Superior temporal gyrus (tissue), 1 donor: ENCODE data around the gene COL20A1.

Source experiments
- DNase-seq: peaks from one replicate; pipeline ENCODE4 v3.0.0-alpha.2; 2016; ENCODE audit errors: extremely low spot score

The COL20A1 gene

DNA sequence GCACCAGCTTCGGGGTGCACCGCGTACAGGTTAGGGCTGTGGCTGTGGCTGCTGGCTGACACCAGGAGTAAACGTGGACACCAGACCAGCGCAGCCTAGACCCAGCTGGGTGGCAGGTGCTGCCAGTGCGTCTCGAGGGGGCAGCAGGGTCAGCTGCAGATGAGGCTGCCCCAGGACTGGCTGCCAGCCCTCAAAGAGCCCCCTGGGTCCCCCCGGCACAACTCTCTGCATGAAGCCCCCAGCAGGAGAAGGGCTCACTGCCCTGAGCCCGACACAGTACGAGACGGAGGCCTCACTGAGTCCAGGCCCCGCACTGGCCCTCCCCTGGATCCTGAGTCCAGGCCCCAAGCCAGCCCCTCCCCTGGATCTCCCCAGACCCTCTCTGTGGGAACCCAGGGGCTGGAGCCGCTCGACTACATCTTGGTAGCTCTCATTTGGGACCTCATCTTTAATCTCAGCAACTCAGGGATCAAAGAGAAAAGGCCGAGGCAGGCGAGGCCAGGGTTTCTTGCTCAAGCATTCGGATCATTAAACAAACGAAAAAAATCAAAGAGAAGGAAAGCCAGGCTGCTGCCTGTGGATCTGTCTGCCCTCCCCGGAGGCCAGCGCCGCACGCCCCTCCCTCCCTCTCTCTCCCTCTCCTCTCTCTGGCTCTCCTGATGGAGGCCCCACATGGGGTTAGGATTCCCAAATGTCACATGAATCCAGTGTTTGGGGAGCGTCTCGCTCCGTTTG is 31.8 kb upstream of the COL20A1 start:
- DNase-seq = no peak

DNA sequence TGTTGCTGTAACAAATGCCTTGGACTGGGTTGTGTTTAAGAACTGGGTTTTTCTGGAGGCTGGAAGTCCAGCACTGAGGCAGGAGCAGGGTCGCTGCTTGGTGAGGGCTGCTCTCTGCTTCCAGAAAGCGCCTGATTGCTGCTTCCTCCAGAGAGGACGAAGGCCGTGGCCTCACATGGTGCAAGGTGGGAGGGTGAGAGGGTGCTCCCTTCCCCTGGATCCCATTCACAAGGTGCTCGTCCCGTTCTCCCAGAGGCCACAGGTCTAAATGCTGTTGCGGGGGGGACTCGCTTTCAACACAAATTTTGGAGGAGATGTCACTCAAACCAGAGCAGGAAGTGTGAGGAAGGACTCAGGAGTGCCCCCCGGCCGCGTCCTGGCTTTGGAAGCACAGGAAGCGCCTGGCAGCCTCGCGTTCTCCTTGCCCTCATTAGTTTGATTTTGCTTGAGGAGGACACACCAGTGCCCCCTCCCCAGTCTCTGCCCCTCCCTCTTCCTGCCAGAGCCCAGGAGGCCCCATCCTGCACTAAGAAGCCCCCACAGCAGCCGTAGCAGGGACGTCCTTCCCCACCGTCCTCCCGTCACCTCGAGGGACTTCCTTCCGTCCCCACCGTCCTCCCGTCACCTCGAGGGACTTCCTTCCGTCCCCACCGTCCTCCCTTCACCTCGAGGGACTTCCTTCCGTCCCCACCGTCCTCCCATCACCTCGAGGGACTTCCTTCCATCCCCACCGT is 31.0 kb upstream of the COL20A1 start:
- DNase-seq = no peak

DNA sequence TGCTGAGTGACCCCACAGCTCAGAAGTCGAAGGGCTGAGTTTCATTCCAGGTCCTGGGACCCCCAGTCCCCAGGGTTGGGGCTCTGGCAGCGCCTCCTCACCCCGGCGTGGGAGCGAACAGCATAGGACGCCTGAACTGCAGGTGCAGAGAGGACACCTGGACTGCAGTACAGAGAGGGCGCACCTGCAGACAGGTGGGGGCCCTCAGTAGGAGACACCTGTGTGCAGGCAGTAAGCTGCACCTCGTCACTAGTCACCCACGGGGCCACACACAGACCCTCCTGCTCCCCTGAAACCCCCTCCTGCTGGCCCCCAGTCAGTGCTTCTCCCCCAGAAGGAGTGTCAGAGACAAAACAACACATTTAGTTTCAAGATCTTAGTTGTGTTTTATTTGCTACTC is 30.1 kb upstream of the COL20A1 start:
- no peak for DNase-seq

DNA sequence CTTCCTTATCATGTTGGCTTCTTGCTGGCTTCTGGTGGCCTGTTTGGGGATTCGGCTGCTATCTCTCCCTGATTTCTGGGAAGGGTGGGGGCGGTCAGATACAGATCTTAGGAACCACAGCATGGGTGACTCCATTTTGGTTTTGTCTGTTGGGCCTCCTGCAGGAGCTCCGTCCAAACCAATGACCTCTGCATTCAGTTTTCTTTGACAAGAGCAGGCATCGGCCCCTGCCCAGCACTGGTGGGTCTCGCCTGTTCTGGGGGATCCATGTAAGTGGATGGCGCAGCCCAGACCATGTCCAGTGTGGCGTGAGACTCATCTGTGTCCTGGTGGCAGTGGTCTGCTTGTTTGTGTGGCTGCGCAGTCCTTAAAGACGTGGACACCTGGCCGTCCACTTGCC is 29.0 kb upstream of the COL20A1 start:
- DNase-seq = no peak

DNA sequence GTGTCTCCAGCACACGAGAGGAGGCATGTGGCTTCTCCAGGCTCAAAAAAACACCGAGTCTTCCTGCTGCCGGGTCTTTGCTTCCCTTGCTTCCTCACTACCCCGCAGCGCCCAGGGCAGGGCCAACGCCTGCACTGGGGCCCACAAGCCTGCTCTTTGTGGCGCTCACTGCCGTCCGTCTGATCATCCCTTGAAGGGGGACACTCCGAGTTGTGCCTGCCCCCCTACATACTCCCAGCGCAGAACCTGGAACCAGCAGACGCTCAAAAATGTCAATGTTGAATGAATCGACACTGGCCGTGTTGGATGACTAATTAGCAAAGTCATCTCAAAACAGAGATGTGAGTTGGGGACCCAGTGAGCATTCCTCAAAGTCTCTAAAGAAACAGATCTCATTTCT is 28.5 kb upstream of the COL20A1 start:
- DNase-seq = no peak

DNA sequence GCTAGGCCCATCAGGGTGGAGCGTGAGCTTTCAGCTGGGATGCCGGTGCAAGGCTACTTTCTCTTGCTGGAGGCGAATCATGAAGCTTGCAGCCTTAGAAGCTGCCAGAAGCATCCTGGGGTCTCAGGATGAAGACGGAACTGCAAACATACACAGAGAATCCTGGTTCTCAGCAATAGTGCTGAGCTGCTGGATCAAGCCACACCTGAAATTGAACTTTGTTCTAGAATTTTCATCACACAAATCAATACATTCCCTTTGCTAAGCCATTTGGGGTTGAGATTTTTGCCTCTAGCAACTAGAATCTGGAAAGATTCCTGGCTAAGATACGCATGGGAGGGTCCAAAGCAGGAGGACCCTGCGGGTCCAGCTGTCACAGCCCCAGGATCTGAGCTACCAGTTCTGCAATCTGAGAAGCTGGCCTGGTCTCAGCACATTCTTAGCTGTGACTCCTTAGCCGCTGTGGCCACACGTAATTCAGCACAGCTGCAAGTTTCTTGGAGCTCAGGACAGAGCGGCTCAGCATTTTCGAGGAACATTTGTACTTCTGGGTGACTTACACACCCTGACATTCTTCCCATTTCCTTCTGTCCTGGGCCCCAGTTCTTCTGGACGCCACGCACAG is 27.0 kb upstream of the COL20A1 start:
- no peak for DNase-seq

DNA sequence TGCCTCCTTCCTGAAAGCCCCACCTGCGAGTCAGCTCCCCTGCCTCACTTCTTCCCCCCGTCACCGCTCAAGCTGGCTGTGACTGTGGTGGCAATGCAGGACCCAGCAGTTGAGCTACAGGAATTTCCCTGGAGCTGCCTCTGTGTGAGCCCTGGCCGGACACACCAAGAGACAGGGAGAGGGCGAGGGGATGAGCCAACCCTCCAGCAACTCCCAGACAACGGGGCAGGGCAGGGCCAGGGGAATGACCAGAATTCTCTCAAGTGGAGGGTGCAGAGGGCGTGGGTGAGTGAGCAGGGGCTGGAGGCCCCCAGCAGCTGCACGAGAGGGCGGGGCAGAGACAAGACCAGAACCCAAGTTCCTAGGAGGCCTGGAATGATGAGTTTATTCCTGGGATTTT is 25.3 kb upstream of the COL20A1 start:
- DNase-seq = no peak

DNA sequence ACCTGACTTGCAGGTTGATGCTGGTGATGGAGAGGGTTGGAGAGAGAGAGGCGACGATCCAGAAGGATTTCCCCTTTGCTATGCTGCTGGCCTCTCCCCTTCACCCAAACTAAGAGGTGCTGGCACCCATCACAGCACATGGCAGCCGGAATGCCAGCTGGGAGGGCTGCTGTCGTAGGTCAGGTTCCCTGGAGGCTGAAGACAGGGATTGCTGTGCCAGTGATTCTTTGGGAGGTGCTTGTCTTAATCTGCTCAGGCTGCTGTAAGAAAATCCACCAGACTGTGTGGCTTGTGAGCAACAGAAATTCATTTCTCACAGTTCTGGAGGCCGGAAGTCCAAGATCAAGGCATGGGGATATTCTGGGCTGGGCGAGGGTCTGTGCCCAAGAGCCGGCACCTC is 24.7 kb upstream of the COL20A1 start:
- DNase-seq = no peak

DNA sequence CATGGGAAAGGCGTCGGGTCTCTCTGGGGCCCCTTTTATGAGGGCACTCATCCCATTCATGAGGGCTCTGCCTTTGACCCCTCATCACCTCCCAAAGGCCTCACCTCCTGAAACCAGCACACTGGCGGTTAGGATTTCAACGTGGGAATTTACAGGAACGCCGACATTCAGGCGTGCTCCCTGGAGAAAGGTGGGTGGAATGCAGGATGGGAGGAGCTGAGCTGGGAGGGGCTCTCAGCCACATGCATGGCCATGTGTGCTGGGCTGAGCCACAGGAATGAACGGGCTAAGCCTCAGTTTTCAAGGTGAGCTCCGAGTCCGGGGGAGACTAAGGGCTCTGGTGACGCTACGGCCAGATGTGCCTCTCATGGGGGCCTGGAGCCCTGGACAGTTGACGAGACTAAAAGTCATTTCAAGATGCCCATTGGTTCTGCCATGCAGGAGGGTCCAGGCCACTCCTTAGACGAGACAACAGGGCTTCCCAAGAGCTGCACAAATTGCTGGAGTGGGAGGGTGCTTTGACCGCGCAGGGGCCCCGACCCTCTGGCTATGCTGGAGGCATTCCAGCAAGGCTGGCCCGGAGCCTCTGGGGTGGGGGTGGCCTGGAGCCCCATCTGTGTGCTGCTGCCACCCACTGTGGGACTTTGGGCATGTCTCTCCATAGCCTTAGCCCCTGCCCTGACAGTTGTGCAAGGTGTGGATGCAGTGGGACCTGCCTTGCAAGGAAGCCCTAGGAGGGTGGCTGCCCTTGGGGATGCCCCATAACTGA is 24.1 kb upstream of the COL20A1 start:
- no peak for DNase-seq

DNA sequence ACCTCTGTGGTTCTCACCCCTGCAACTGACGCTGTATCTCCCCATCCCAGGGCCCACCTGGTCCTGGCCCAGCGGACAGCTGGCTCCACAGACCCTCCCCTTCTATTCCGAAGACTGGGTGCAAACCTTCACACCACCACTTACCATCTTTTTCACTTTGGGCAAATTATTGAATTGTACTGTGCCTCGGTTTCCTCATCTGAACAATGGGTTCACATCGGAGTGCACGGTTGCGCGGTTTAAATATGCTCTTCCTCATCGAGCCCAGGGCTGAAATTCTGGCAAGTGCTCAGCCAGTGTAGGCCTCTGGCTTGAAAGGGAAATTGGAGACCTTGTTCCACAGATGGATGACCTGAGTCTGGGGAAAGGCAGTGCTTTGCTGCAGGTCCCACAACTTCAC is 23.3 kb upstream of the COL20A1 start:
- no peak for DNase-seq

DNA sequence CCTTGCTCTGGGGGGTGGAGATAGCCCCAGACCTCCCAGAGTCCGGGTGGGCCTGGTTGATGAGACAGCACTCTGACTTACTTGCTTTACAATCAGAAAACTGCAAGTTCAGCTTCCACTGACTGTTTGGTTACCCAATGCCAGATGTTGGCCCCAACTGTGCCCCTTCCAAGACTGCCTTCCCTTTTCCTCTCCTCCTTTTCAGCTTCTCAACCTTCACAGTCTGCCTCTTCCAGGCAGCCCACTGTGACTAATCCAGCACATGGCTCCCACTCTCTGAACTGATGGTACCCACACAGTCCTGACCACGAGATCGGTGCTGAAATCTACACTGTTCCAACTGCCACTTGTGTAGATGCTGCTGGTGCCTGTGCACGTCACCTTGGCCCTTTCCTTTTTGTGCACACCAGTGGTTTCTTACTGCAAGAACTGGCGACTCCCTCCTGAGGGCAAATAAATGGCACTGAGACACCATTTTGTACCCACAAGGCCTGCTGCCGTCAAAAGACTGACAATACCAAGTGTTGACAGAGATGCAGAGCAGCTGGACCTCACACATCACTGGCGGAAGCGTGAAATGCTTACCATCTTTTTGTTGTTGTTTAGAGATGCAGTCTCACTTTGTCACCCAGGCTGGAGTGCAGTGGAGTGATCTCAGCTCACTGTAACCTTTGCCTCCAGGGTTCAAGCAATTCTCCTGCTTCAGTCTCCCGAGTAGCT is 22.2 kb upstream of the COL20A1 start:
- DNase-seq = no peak

DNA sequence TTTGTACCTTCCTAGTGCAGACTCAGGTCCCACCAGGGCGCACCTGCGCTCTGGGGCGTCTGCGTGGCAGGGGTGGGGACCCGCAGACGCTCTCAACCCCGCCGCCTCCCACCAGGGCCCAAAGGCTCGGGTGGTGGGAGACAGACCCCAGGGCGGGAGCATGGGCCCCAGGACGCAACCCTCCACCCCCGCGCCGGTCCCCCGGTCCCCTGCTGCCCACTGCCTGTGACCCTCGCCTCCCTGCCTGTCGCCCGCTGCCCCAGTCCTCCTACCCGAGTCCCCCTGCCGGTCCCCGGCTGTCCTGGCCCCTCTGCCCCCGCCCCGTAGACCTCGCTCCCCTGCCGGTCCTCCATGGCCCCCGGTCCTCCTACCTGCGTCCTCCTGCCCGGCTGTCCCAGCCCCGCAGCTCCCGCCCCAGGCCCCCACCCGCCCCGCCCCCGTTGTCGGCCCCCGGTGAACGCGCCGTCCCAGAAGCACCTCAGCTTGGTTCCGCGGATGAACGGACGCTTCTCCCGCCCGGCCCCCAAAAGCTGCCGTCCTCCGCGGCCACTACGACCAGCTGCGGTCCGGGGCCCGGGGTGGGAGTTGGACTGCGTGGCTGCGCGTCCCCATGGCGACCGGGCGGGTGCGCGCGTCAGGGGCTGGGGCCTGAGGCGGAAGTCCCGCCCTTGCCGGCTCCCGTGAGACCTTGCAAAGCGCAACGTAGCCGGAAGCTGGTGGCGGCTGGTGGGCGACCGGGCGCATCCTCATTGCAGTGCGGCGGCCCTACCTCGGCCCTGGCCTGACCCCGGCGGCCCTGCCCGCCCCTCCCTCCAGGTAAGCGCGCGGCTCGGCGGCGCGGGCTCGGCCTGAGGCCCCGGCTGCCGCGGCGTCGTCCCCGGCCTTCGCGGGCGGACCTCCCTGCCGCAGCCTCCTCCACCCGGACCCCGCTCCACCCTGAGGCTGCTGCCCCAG is 20.6 kb upstream of the COL20A1 start, which contains the start of gene ARFGAP1:
Gene ARFGAP1, plus strand, starts transcription at position 709 of the 954 bp plus-strand sequence. CDS start 2,768 bp downstream, outside the sequence.
- peak; percentile 86 for DNase-seq

DNA sequence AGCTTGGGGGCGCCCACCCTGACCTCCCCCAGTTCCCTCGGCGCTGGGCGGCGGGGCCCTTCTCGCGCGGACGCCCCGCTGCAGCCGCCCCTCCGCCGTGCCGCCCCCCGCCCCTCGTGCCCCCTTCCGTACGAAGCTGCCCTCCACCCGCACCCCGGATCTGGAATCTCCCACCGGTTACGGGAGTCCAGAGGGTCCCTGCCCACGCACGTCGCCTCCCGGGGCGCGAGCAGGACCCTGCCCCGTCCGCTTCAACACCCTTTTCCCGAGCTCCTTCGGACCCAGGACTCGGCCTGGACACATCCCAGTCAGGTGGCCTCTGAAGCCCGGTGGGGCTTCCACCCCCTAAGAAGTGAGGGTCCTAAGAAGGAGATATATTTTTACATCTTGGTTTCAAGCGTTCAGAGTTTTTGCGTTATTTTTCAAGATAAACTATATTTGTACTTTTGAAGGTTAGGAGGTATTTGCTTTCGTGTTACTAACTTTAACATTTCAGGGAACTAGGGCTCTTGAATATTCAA is 19.9 kb upstream of the COL20A1 start:
- no peak for DNase-seq

DNA sequence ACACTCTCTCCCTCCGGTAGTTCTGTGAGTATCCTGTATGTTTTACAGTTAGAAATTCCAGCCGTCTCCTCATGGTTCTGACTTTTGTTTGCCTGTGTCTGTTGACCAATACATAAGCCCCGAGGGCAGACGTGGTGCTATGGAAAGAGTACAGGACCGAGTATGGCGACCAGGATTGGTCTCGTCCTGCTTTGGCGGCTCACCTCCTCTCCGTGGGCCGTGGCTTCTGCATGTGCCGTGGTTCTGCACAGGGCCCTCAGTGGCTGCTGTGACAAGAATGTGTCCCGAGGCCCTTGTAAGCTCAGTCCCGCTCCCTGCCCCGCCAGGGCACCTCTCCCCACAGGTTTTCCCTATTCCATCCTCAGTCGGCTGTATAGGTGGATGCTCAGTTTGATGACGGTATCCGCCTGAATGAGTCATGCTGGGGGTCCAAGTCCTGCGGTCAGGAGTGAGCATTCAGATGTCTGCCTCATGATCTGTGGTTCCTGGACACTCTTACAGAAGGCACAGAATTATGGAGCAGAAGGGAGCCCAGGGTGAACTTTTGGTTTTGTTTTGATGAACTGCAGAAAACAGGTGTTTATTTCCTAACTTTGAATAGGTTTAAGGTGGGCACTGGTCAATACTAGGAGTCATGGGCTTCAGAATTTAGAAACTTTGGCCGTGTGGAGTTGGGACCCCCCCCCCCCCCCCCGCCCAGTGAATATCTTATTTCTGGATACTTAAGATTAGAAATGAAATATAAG is 19.2 kb upstream of the COL20A1 start:
- no peak for DNase-seq

DNA sequence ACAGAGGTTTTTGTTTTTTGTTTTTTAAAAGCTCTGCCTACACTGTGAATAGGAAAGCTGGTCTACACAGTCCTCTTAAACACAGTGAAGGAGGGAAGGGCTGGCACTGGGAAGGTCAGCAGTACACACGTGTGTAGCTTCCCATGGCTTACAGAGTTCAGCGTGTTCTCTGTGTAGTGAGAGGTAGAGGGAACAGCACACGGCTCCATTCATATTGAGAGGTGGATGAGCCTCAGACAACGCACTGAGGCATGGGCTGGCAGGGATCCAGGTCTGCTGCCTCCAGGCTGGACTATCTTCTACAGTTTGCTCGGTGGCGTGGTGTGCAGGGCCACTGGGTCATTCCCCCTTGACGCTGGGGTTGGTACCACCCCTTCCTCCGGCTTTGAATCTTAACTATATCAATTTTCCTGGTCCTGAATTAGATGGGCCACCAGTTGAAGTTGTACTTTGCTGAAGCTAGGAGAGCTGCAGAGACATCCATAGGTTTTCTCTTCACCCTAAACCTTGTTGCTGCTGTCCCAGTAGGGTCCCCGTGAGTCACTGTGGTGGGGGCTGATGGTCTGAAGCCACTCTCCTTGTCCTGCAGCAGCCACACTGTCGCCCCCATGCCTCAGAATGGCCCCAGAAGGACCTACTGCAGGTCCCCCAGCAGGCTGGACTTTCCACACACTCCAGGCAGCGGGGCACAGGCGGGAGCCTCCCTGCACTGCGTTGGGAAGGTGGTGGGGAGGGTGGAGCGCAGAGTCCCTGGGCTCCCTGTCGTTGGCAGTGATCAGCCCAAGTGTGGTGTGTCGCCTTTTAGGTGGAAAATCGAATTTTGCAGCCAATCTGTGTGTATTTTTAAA is 18.4 kb upstream of the COL20A1 start:
- no peak for DNase-seq

DNA sequence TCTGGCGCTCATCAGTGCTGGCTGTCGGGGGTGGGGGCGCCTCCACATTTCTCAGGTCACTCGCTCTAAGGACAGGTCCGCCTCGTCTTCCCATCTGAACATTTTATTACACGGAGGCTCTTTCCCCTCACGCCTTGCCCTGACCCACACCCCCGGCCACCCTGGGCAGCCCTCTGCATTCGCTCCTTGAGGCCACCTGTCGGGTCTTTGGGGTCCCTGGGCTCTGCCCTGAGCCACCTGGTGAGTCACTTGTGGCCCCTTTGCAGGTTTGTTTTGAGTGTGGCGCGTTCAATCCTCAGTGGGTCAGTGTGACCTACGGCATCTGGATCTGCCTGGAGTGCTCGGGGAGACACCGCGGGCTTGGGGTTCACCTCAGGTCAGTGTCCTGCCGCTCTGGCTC is 17.2 kb upstream of the COL20A1 start:
- no peak for DNase-seq

DNA sequence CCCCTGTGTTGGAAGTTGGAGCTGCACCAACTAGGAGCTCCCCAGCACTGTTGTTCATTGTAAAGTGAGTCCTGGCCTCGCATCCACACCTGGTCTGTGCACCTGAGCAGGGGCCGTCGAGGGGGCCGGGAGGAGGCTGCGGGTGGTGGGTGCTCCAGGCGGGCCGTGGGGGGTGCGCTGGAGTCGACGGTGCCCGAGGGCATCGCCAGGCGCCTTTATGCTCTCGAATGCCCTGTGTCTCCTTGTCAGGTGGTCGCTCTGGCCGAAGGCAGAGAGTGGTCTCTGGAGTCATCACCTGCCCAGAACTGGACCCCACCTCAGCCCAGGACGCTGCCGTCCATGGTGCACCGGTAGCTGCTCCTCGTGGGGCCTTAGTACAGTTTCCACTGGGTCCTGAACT is 16.0 kb upstream of the COL20A1 start:
- DNase-seq = no peak

DNA sequence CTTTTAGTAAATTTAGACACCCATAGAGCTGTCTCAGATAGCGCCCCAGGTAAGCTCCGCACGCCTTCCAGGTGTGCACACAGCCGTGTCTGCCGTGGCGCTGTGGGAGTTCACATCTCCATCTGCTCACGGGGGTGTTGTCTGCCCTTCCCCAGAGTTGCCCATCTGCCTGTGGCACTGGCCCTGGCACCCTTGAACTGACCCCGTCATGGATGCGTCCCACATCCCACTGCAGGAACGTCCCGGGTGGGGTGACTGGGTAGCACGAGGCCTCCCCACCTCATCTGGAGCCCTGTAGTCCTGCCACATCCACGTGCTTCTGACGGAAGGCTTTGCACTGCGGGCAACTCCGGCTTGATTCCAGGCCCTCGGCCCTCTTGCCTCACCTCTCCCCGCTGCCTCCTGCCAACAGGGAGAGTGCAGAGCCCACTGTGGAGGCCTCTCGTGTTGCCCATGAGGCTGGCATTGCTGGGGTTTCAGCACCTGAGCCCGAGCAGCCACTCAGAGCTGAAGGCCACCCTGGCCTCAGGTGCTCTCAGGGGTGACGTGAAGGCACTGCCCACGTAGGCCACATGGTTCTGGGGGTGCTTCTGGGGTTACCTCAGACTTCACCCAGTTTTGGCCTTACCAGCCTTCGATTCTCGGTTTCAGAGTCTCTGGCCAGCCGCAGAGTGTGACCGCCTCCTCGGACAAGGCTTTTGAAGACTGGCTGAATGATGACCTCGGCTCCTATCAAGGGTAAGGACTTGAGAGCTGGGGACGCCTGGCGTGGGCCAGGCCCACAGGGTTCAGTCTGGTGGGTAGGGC is 15.3 kb upstream of the COL20A1 start:
- no peak for DNase-seq
